Activated CD4-positive, alpha-beta T cell treated with anti-CD3 and anti-CD28 coated beads, Interleukin-2, Interleukin-4, amounts not matched to agents 100 ng/mL and 50 ng/mL, durations not matched to agents 16 hours and 8 hours (primary cell): ENCODE results near the gene TEDDM1.
"Not testable (repeated sequence)": the region's sequence is repeated elsewhere in the genome, so short reads cannot be mapped to it uniquely, and the experiment has no call there.

Experiments used
- DNase-seq: peaks from one replicate; pipeline ENCODE4 v3.0.0-alpha.2; 2020; ENCODE audit warnings: low spot score

TEDDM1 gene

GRCh38 chr1:182380199-182380598, 20.3 kb downstream of the TEDDM1 start:
- no peak for DNase-seq

- DNase-seq: not testable (repeated sequence)
These were observed 20.7 kb downstream of the TEDDM1 start for GRCh38 chr1:182379781-182380180.

GRCh38 chr1:182376936-182377574, 23.4 kb downstream of the TEDDM1 start:
- DNase-seq: no peak

- DNase-seq: no peak
These were observed 26.2 kb downstream of the TEDDM1 start for GRCh38 chr1:182374101-182374834.

GRCh38 chr1:182370532-182370931, 29.9 kb downstream of the TEDDM1 start:
- no peak for DNase-seq

GRCh38 chr1:182368903-182369302, 31.6 kb downstream of the TEDDM1 start:
- no peak for DNase-seq

GRCh38 chr1:182368358-182368757, 32.1 kb downstream of the TEDDM1 start:
- DNase-seq: no peak

- no peak for DNase-seq
These were observed 32.5 kb downstream of the TEDDM1 start for GRCh38 chr1:182367926-182368325.

GRCh38 chr1:182366596-182366995, 33.9 kb downstream of the TEDDM1 start:
- DNase-seq: no peak

- DNase-seq: no peak
These were observed 40.8 kb downstream of the TEDDM1 start for GRCh38 chr1:182359645-182360044.

GRCh38 chr1:182357913-182358312, 42.6 kb downstream of the TEDDM1 start:
- no peak for DNase-seq

GRCh38 chr1:182357171-182357570, 43.3 kb downstream of the TEDDM1 start:
- DNase-seq: no peak

- DNase-seq: no peak
These were observed 44.8 kb downstream of the TEDDM1 start for GRCh38 chr1:182355723-182356098.

GRCh38 chr1:182351790-182352364, 48.6 kb downstream of the TEDDM1 start:
- DNase-seq: no peak

GRCh38 chr1:182350839-182351238, 49.6 kb downstream of the TEDDM1 start:
- DNase-seq: no peak

- no peak for DNase-seq
These were observed 51.3 kb downstream of the TEDDM1 start for GRCh38 chr1:182348961-182349747.
